Measurements from ENCODE around the gene RNPS1. TPM values are rescaled to one million over a fixed set of nuclear protein-coding genes. Genes with fewer than 3 reads are reported as not detected.
A peak's percentile ranks its signal among the peaks of the same experiment; 100 is the strongest.
"Not testable (repeated sequence)": the region's sequence is repeated elsewhere in the genome, so short reads cannot be mapped to it uniquely, and the experiment has no call there.

RNPS1 gene
- total RNA-seq, 1 donor from 2014 or later, result 416 TPM

DNA sequence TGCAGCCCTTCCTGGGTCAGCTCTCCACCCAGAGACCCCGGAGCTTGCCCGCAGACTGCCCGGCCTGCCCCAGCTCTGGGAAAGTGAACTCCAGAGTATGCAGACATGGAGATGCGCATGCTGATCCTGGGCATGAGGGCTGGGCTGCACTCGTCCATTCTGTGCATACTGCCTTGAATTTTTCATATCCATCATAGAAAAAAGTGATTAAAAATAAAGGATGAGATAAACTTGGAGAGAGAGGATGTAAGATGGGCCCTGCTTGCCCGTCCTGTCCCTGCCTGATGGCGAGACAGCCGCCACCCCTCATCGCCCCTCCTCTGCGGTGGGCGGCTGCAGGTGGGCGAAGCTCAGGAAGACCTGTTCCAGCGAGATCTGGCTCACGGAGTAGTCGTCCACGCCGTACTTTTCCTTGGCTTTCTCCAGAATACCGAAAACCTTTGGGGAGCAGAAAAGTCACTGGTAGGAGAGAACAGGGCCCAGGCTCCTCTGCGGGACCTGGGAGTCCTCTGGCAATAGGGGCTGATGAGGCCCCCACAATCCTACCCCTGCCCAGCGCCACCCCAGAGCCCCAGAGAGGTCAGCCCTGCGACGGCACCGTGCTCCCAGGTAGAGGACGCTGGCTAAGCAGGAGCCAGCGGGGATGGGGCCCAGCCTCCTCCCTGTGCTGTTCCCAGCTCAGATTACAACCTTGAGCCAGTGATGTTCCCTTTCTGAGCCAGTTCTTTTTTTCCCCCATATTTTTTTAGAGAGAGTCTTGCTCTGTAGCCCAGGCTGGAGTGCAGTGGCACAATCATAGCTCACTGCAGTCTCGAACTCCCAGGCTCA lies 8.7 kb upstream of the RNPS1 start:
- Mint-ChIP-seq H3K9me3 (no peaks in the 10 kb centered on the region), H3K36me3 (ENCODE audit: low read depth) (no peaks in the 10 kb centered on the region), H3K27me3 (no peaks in the 10 kb centered on the region), H3K27ac (no peak overlapping the region), H3K4me1 (no peaks in the 10 kb centered on the region), H3K4me3 (no peak overlapping the region)
- no peak for DNase-seq
- intact Hi-C loops (cut with micrococcal nuclease), result no loop called here

DNA sequence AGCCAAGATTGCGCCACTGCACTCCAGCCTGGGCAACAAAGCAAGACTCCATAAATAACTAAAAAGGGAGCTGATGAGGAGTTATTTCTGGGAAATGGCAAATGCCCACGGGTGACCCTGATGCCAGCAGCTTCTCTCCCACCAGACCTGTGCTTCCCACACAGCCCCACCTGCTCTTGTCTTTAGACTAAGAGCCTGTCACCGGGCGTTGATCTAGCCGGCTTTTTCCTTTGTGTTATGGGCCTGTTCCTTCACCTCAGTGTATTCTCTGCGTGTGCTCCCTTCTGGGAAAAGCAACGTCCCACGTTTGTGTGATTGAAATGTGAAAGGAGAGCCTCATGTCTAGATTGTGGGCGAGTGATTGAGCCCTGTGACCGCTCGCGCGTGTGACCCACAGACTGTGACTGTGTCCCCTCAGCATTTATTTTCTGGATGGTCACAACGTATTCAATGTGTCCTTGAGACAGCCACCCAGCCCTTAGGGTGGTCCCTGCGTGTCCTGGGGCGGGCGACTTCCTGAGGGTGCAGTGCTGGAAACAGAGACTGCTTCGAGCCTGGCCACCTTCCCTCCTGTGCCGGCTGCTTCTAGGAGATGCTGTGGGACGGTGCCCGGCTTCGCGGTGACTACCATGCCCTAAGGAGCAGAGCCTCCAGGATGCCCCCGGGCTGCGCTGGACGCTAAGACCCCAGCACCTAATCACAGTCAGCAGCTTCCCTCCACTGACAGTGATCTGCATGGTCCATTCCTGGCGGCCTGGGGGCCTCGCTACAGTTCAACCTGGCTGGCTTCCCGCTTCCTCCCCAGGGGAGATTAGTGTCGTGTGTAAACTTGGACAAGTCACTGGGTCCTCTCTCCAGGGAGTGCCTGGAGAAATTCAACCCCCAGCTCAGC lies 7.8 kb upstream of the RNPS1 start:
- no peaks in the 10 kb centered on the region for H3K36me3 Mint-ChIP-seq (ENCODE audit: low read depth)
- intact Hi-C loops (cut with micrococcal nuclease), result no loop called here
- H3K4me1 Mint-ChIP-seq, result no peaks in the 10 kb centered on the region
- no peaks in the 10 kb centered on the region for H3K9me3 Mint-ChIP-seq
- no peaks in the 10 kb centered on the region for H3K27me3 Mint-ChIP-seq
- no peak for DNase-seq
- H3K4me3 Mint-ChIP-seq, result no peak overlapping the region
- no peak overlapping the region for H3K27ac Mint-ChIP-seq

DNA sequence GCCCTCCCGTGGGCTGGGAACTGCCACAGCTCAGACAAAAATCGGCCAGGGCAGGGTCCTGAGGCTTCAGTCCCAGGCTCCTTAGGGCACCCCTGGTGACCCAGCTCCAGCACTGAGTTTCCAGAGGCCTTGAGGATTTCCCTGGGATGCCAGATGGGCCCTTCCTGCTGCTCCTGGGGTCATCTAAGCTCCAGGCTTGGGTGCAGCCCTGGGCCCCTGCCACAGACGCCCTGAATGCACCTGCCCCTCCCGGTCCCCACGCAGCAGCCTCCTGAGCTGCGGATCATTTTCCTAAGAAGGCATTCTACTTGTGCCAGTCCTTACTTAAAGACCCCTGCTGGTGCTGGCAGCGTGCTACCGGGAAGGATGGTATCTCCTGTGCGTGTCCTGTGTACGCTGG lies 6.0 kb upstream of the RNPS1 start:
- intact Hi-C loops (cut with micrococcal nuclease), result no loop called here
- H3K27ac Mint-ChIP-seq, result no peak overlapping the region
- no peaks in the 10 kb centered on the region for H3K9me3 Mint-ChIP-seq
- no peaks in the 10 kb centered on the region for H3K36me3 Mint-ChIP-seq (ENCODE audit: low read depth)
- H3K4me1 Mint-ChIP-seq, result peaks cover 6% of the 10 kb centered on the region
- DNase-seq, result no peak
- no peaks in the 10 kb centered on the region for H3K27me3 Mint-ChIP-seq
- no peak overlapping the region for H3K4me3 Mint-ChIP-seq

DNA sequence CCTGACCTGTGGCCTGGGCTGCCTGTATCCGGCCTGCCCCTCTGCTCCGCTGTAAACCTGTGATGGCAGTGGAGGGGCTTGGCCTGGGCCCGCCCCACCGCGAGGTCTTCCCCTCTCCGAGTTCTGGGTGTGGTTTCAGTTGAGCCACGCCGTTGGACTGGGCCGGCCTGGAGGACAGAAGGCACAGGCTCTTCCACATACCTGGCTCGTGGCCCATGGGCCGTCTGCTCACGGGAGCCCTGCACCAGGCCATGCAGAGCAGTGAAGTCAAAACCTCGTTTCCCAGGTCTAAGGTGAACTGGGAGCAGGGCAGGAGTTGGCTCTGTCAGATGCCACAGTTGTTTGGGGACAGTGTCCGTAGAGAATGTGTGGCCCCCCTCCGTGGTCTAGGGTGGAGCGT lies 5.6 kb upstream of the RNPS1 start:
- Mint-ChIP-seq H3K27me3 (no peaks in the 10 kb centered on the region), H3K9me3 (no peaks in the 10 kb centered on the region), H3K4me1 (peaks cover 6% of the 10 kb centered on the region), H3K27ac (peak overlapping the region; percentile 29), H3K4me3 (no peak overlapping the region), H3K36me3 (ENCODE audit: low read depth) (no peaks in the 10 kb centered on the region)
- DNase-seq, result no peak
- intact Hi-C loops (cut with micrococcal nuclease), result no loop called here

DNA sequence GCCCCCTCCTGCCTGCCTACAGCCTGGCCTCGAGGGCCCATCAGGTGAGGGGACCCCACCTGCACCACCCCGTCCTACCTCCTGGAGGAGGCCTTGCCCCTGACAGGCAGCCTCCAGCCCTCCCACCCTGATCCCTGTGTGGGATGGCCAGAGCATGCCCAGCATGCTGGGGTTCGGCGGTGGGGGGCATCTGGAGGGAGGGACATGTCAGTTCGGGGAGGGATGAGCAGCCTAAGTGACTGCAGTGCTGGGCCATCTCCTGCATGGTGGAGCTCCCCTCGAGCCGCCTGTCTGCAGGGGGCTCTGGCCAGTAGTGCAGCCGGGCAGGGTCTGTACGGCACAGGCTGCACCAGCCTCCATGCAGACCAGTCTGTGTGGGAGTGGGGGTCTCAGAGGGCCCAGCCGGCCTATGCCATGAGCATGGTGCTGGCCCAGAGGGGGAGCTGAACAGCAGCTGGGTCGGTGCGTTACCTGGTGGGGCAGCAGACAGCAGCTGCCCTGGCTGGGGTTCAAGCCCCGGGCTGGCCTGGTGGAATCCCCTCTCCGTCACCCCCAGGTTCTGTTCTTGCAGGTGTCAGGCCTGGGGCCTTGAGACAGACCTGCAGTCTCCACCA lies 4.0 kb upstream of the RNPS1 start:
- H3K27me3 Mint-ChIP-seq, result peaks cover 1% of the 10 kb centered on the region
- no peak overlapping the region for H3K27ac Mint-ChIP-seq
- no peak overlapping the region for H3K4me3 Mint-ChIP-seq
- DNase-seq, result no peak
- intact Hi-C loops (cut with micrococcal nuclease), result no loop called here
- peaks cover 8% of the 10 kb centered on the region for H3K4me1 Mint-ChIP-seq
- H3K36me3 Mint-ChIP-seq (ENCODE audit: low read depth), result peaks cover 7% of the 10 kb centered on the region
- no peaks in the 10 kb centered on the region for H3K9me3 Mint-ChIP-seq

DNA sequence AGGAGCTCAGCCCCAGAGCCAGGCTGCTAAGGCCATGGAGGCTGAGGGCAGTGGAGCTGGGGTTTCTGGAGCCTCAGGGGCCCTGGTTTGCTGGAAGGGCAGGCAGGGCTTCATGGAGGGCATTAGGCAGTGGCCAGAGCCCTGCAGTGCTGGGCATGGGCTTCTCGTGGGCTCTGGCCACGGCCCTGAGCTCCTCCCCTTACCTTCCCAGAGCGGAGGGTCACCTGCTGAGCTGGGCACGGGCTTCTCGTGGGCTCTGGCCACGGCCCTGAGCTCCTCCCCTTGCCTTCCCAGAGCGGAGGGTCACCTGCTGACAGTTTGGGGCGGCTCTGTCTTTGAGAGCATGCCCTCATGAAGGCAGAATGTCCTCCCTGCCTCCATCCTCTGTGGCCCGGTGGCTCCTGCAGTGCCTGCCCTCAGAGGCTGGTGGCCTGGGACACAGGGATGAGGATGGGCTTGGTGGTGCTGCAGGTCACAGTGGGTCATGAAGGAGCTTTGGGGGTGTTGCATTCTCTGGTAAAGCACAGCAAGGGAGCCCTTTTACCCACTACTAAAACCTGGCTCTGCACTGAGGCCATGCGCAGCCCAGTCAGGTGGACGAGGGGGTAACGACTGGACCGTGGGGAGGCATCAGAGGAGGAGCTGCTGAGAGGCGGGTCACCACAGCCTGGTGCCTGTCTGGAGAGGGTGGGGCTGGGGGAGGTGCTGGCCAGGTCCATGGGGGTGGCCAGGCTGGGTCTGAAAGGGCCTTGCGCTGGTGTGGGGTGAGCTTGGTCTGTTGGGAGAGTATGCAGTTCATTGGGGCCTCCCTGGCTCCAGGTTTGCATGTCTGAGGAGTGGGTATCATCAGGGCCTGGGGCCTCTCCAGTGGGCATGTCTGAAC lies 2.9 kb upstream of the RNPS1 start:
- Mint-ChIP-seq H3K4me1 (peaks cover 18% of the 10 kb centered on the region), H3K27ac (no peak overlapping the region), H3K36me3 (ENCODE audit: low read depth) (peaks cover 17% of the 10 kb centered on the region), H3K9me3 (no peaks in the 10 kb centered on the region), H3K4me3 (no peak overlapping the region), H3K27me3 (peaks cover 1% of the 10 kb centered on the region)
- intact Hi-C loops (cut with micrococcal nuclease), result no loop called here
- DNase-seq, result no peak

DNA sequence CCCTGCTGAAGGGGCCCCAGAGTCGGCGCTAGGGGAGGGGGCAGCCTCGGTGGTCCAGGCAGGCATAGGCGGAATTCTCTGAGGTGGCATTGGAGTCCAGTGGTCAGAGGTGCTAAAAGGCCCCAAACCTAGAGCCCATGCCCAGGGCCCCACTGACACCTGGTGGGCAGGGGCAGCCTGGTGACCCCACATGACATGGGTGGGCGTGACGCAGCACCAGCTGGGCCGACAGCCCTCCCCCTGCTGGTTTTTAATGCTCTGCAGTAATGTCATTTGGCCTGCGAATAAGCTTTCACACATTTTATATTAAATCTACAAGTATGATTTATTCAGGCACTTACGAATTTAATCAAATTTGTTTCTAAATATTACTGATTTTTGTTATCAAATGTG lies 2.1 kb upstream of the RNPS1 start:
- H3K4me1 Mint-ChIP-seq, result peaks cover 20% of the 10 kb centered on the region
- H3K27me3 Mint-ChIP-seq, result peaks cover 1% of the 10 kb centered on the region
- no peak for DNase-seq
- peaks cover 21% of the 10 kb centered on the region for H3K36me3 Mint-ChIP-seq (ENCODE audit: low read depth)
- no peaks in the 10 kb centered on the region for H3K9me3 Mint-ChIP-seq
- H3K4me3 Mint-ChIP-seq, result peak overlapping the region; percentile 94
- H3K27ac Mint-ChIP-seq, result no peak overlapping the region
- intact Hi-C loops (cut with micrococcal nuclease), result no loop called here

DNA sequence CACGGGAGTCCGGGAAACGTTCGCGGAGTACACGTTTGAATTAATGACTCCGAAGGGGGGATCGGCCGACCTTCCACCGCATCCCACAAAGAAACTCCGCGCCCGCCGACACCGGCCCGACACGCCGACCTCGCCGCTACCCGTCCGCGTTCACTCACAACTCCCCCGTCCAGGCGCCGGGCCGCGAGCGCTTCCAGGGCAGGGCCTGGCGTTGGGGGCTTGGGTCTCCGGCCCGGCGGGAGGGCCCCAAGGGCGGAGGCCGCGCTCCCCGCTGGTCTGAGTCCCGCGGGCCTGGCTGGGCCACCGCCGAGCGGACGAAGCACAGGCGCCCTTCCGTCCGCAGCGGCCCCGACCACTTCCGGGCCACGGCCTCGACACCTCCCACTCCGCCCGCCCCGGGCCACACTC lies 417 bp downstream of the RNPS1 start:
- H3K9me3 Mint-ChIP-seq; H3K27me3 Mint-ChIP-seq; intact Hi-C loops (cut with micrococcal nuclease); DNase-seq: not testable (repeated sequence)
- Mint-ChIP-seq H3K4me3 (peak overlapping the region; percentile 94), H3K27ac (peak overlapping the region; percentile 97), H3K4me1 (peaks cover 29% of the 10 kb centered on the region), H3K36me3 (ENCODE audit: low read depth) (peaks cover 40% of the 10 kb centered on the region)

DNA sequence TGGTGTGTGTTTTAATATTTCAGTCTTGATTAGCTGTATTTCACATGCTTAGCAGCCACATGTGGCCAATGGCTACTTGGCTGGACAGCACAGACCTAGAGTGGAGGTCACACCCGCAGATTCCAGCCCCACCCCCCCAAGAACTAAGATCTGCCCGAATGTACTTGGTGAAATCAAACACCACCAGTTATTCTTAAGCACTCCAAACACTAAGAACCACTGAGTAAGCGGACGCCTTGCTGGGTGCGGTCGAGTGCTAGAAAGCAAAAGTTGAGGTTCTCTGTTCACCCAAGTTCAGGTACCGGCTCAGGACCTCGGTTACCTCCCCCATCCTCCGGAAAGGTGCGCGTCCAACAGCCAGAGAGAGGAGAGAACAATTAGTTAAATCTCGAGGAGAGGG lies 1.0 kb downstream of the RNPS1 start:
- H3K27ac Mint-ChIP-seq, result peak overlapping the region; percentile 97
- H3K36me3 Mint-ChIP-seq (ENCODE audit: low read depth), result peaks cover 47% of the 10 kb centered on the region
- peak overlapping the region; percentile 94 for H3K4me3 Mint-ChIP-seq
- DNase-seq, result peak; percentile 77
- H3K27me3 Mint-ChIP-seq; intact Hi-C loops (cut with micrococcal nuclease); H3K9me3 Mint-ChIP-seq: not testable (repeated sequence)
- H3K4me1 Mint-ChIP-seq, result peaks cover 31% of the 10 kb centered on the region

DNA sequence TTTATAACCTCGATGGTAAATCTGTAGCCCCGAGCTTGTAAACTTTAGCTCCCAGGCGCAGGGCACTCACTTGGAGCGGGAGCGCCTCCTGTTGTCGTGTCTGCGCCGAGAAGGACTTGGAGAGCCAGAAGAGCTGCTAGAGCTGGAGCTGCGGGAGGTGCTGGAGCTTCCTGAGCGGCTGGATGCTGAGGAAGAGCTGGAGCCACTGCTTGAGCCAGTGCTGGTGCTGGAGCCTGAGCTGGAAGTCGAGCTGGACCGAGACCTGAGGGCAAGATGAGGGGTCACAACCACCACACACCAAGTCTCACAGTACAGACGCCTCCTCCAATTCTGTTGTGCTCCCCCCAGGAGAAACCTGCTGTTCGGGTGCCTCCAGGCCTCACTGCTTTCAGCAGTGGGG lies 4.9 kb downstream of the RNPS1 start:
- H3K27me3 Mint-ChIP-seq; intact Hi-C loops (cut with micrococcal nuclease); DNase-seq; H3K27ac Mint-ChIP-seq; H3K9me3 Mint-ChIP-seq; H3K4me3 Mint-ChIP-seq: not testable (repeated sequence)
- H3K4me1 Mint-ChIP-seq, result peaks cover 24% of the 10 kb centered on the region
- H3K36me3 Mint-ChIP-seq (ENCODE audit: low read depth), result peaks cover 68% of the 10 kb centered on the region

DNA sequence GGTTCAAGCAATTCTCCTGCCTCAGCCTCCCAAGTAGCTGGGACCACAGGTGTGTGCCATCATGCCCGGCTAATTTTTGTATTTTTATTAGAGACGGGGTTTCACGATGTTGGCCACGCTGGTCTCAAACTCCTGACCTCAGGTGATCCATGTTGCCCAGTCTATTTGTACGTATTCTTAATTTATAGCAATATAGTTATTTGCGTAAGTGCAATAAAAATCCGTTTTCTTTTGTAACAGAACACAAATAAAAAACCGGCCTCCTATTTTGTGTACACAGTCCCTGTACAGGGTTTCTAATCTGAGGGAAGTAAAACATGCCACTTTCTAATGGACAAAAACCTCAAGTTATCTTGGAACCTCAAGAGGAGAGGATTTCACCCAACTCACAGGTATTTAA lies 7.7 kb downstream of the RNPS1 start:
- H3K27ac Mint-ChIP-seq, result no peak overlapping the region
- H3K4me3 Mint-ChIP-seq, result no peak overlapping the region
- no peaks in the 10 kb centered on the region for H3K9me3 Mint-ChIP-seq
- H3K4me1 Mint-ChIP-seq, result peaks cover 15% of the 10 kb centered on the region
- intact Hi-C loops (cut with micrococcal nuclease), result no loop called here
- DNase-seq, result no peak
- H3K36me3 Mint-ChIP-seq (ENCODE audit: low read depth), result peaks cover 74% of the 10 kb centered on the region
- no peaks in the 10 kb centered on the region for H3K27me3 Mint-ChIP-seq

DNA sequence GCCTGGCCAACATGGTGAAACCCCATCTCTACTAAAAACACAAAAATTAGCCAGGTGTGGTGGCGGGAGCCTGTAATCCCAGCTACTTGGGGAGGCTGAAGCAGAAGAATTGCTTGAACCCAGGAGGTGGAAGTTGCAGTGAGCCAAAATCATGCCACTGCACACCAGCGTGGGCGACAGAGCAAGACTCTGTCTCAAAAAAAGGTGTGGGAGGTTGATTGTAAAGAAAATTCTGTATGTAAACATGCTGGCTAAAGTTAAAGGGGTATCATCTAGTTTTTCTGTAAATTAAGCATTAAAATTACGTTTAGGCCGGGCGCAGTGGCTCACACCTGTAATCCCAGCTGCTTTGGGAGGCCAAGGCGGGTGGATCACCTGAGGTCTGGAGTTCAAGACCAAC lies 9.4 kb downstream of the RNPS1 start:
- not testable (repeated sequence) for H3K4me1 Mint-ChIP-seq, H3K9me3 Mint-ChIP-seq, H3K27ac Mint-ChIP-seq, DNase-seq, H3K27me3 Mint-ChIP-seq, H3K4me3 Mint-ChIP-seq
- peaks cover 74% of the 10 kb centered on the region for H3K36me3 Mint-ChIP-seq (ENCODE audit: low read depth)
- intact Hi-C loops (cut with micrococcal nuclease), result loop anchor here (10.0 kb wide), 1 partner anchor 276 kb away; the partner anchor contains the start of genes CEMP1 and PDPK1

DNA sequence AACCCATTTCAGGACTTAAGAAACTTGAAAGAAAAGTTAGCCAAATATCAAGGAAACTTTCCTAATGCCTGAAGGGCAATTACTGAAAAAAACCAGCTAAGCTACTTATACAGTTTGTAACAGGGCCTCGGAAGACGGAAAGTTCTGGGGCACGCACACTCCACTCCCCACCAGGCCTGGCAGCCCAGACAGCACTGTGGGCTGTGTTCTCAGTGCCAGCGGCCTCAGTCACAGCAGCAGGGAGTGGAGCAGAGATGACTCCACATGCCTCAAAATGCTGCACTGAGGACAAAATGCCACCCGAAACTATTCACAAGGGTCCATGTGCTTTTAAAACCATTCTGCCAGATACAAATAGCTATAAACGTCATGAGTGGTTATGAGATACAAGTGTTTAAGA lies 10.2 kb downstream of the RNPS1 start:
- H3K27me3 Mint-ChIP-seq, result no peaks in the 10 kb centered on the region
- no peak for DNase-seq
- H3K4me3 Mint-ChIP-seq, result no peak overlapping the region
- H3K4me1 Mint-ChIP-seq, result peaks cover 7% of the 10 kb centered on the region
- peaks cover 75% of the 10 kb centered on the region for H3K36me3 Mint-ChIP-seq (ENCODE audit: low read depth)
- intact Hi-C loops (cut with micrococcal nuclease), result loop anchor here (10.0 kb wide), 1 partner anchor 277 kb away; the partner anchor contains the start of genes CEMP1 and PDPK1
- no peak overlapping the region for H3K27ac Mint-ChIP-seq
- H3K9me3 Mint-ChIP-seq, result no peaks in the 10 kb centered on the region
